NCI-H446 treated with DMSO at 0.1 percent for 48 hours (cell line): ENCODE results near the gene IQGAP1.
"Not testable (repeated sequence)": the region's sequence is repeated elsewhere in the genome, so short reads cannot be mapped to it uniquely, and the experiment has no call there.

Experiments used
- DNase-seq: peaks from one replicate; lab custom pipeline; 2025; lab: John Stamatoyannopoulos, UW

The IQGAP1 gene

DNA sequence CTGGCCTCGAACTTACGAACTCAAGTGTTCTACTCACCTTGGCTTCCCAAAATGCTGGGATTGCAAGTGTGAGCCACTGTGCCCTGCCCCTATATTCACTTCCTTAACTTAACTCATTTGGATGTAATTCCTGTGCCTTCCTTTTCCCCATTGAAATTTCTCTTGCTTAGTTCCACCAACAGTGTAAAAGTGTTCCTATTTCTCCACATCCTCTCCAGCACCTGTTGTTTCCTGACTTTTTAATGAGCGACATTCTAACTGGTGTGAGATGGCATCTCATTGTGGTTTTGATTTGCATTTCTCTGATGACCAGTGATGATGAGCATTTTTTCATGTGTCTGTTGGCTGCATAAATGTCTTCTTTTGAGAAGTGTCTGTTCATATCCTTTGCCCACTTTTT lies 21.5 kb downstream of the IQGAP1 start:
- DNase-seq = not testable (repeated sequence)

DNA sequence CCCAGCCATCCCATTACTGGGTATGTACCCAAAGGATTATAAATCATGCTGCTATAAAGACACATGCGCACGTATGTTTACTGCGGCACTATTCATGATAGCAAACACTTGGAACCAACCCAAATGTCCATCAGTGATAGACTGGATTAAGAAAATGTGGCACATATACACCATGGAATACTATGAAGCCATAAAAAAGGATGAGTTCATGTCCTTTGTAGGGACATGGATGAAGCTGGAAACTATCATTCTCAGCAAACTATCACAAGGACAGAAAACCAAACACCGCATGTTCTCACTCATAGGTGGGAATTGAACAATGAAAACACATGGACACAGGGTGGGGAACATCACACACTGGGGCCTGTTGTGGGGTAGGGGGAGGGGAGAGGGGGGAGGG lies 22.3 kb downstream of the IQGAP1 start:
- DNase-seq = not testable (repeated sequence)

DNA sequence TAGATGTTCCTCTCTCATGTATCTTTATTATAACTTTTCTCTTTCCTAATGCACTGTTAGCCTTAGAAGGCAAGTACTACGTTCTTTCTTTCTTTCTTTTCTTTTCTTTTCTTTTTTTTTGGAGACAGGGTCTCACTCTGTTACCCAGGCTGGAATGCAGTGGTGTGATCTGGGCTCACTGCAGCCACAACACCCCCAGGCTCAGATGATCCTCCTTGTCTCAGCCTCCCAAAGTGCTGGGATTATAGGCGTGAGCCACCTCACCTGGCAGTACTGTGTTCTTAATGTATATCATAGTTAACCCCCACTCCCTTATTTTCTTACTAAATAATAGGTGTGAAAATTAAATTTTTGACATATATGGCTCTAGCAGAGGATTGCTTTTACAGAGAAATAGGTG lies 23.1 kb downstream of the IQGAP1 start:
- no peak for DNase-seq

DNA sequence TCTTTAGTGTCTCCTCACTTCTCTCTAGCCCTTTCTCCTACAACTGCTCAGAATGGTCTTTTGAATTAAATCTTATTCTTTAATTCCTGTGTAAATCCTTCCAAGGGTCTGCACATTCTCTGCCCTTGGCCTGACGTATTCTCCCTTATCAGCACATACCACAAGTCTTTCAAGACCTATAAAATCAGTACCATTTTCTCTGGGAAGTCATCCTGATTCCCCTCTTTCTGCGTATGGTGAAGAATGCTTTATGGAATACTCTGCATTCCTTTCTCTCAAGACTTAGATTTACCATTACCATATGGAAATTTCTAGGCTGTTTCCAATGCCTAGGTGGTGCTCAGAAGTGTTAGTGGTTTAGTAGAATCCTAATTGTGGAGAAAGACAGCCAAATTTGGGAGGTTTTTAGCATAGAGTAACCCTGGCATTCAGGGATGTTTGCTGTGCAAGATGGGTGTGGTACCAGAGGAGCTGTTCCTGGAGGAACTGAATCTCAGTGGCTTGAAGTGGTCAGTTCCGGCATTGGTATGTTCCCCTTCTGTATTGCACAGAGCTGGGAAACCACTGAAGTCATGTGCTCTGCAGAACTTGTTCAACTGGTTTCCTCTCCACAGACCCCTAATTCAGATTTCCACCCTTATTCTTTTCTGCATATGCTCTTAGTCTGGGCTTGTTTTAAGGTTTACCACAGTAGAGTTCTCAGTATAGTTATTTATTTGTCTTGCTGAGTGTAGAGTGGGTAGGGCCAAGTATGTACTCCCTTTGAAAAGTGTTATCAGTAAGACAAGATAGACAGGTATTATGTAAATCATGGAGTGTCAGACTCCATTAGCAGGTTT lies 24.5 kb downstream of the IQGAP1 start:
- DNase-seq = no peak

GRCh38 chr15:90413411-90414379 lies 25.7 kb downstream of the IQGAP1 start:
- no peak for DNase-seq

DNA sequence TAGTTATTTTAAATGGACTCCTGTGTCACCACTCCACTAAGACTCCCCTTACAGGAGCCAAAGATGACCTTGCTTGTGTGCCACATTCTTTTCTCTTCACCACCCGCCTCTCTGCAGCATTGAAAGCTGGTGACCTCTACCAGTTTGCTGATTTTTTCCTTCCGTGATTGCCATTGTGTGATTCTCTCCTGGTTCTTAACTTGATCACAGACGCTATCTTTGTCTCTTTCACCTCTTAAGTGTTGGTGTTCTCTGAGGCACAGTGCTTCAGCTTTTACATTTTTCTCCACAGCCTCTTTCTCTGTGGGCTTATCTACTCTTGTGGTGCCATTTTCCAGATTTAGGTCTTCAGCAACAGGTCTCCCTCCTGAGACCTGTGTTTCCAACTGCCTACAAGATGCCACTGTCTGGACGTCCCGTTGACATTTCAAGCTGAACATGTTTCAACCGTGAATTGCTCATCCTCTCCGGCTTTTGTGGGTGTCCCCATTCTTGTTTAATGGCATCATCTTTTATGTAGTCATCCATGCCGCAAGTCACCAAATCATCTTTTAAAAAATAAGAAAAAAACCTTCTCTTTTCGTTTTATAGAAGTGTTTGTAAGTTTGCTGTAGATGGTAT lies 26.5 kb downstream of the IQGAP1 start:
- no peak for DNase-seq

GRCh38 chr15:90416052-90416451 lies 28.0 kb downstream of the IQGAP1 start:
- DNase-seq = not testable (repeated sequence)

GRCh38 chr15:90418627-90419026 lies 30.6 kb downstream of the IQGAP1 start:
- DNase-seq = no peak

DNA sequence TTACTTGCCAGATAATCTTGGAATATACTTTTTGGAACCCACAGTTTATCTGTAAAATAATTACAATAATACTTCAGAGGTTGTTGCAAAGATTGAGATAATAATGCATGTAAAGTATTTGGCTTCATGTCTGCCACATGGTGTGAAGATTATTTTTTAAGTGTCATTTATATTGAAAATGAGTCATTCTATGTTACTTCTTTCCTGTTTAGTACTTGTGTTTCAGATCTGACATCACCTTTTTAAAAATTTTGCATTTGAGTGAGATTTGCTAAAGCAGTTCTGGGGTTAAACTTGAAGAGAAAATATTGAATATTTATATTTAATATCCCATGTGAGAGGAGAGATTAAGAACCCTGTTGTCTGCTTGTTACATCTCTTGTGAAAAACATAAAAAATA lies 31.2 kb downstream of the IQGAP1 start:
- DNase-seq = no peak

GRCh38 chr15:90419738-90420406 lies 31.8 kb downstream of the IQGAP1 start:
- no peak for DNase-seq

GRCh38 chr15:90420451-90420850 lies 32.4 kb downstream of the IQGAP1 start:
- no peak for DNase-seq

DNA sequence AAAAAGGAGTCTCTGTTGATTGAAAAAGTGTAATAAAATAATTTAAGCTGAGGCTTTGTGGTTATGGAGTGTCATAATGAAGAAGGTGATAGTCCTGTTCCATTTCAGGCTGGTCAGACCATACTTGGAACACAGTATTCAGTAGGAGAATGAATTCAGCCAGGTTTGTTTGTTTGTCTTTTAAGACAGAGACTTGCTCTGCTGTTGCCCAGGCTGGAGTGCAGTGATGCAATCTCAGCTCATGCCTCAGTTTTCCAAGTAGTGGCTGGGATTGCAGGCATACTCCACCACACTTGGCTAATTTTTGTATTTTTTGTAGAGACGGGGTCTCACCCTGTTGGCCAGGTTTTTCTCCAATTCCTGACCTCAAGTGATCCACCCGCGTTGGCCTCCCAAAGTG lies 33.5 kb downstream of the IQGAP1 start:
- no peak for DNase-seq

GRCh38 chr15:90422043-90422442 lies 34.0 kb downstream of the IQGAP1 start:
- DNase-seq = no peak

- DNase-seq = no peak
Observed at GRCh38 chr15:90422936-90423335, 34.9 kb downstream of the IQGAP1 start.

DNA sequence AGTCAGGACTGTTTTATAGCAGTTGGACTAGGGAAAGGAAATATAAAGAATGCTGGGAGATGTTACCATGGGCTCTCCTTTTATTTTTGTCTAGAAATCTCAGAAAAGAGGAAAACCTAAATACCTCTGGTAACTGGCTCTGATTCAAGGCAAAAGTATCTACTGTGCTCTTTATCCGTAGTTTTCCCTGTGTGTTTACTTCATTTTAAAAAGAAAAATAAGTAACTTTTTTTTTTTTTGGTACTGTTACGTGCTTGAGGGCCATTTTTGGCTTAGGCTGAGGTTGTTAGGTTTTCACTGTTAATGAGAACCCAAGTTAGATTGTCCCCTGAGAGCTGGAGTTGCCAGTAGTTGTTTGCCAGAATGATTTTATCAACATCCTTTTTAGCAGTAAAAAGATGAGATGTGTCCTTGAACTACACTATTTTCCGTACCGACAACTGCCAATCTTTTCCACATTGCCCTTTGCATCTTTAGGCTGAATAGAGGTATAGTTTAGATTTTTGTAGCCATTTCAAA lies 35.8 kb downstream of the IQGAP1 start:
- DNase-seq = no peak

GRCh38 chr15:90425726-90426346 lies 37.8 kb downstream of the IQGAP1 start:
- no peak for DNase-seq

DNA sequence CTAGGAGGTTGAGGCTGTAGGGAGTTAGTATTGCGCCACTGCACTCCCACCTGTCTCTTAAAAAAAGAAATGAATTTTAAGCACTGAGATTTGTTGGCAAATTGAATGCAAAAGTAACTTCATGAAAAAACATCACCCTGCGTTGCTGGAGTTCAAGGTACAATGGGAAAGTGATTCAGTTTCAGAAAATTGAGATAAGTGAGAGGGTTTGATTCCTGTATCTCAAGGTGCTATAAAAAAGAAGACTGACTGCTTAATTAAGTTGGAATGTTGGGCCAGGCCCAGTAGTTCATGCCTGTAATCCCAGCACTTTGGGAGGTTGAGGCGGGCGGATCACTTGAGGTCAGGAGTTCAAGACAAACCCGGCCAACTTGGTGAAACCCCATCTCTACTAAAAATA lies 39.1 kb downstream of the IQGAP1 start:
- no peak for DNase-seq

GRCh38 chr15:90432253-90432652 lies 44.2 kb downstream of the IQGAP1 start:
- DNase-seq = no peak

DNA sequence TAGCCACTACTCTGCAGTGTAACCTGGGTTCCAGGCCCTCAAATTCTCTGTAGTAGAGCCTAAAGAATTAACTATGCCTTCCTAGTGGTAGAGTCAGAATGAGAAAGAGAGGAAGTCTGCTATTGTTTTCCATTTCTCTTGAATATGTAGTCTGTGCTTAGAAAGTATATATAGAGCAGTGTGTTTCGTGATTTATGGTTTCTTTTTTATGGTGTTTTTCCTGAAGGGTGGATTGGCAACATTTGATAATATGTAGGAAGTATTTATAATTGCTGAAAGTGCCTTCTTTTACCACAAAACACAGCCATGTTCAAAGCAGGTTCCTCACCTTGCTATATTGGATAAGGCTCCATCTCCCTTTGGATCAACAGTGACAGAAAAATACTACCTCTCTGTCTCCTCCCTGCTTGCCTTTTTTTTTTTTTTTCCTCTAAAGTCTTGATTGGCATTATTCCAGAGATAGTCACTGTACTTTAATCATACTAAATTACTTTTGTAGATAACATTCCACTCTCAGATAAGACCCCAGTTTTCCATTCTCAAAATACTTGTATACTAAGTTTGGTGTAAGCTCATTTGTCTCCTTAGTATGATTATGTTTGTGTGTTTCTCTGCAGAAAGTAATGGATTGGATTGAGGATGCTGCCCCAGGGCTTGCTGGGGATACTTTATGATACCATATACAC lies 47.8 kb downstream of the IQGAP1 start:
- DNase-seq = no peak

GRCh38 chr15:90436952-90437351 lies 48.9 kb downstream of the IQGAP1 start:
- DNase-seq = no peak

- no peak for DNase-seq
Observed at GRCh38 chr15:90437516-90437915, 49.5 kb downstream of the IQGAP1 start.
